Hepatocyte (in vitro differentiated cells): ENCODE data around the gene ITPKB. TPM values are rescaled to one million over a fixed set of nuclear protein-coding genes. Genes with fewer than 3 reads are reported as not detected.

ENCODE experiments used
- DNase-seq: peaks from one replicate; pipeline ENCODE4 v3.0.0-alpha.2; 2016; ENCODE audit warnings: low spot score
- H2AFZ ChIP-seq: fragments of 200-600 bp; sonication (generic); 2 replicates; pipeline ENCODE4 v1.6.0; 2016; ENCODE audit warnings: antibody characterized with exemption, mild to moderate bottlenecking
- H3K27ac ChIP-seq: fragments of 200-600 bp; sonication (generic); 2 replicates; pipeline ENCODE4 v1.5.1; 2016; ENCODE audit warnings: mild to moderate bottlenecking
- H3K27me3 ChIP-seq: fragments of 200-600 bp; sonication (generic); 2 replicates; pipeline ENCODE4 v1.6.1; 2016
- H3K36me3 ChIP-seq: fragments of 200-600 bp; sonication (generic); replicated peaks from 2 replicates; pipeline ENCODE4 v1.5.1; 2016; ENCODE audit warnings: low read depth; ENCODE audit not compliant: insufficient read depth
- H3K4me1 ChIP-seq: fragments of 200-600 bp; sonication (generic); 2 replicates; pipeline ENCODE4 v1.5.1; 2016; ENCODE audit warnings: mild to moderate bottlenecking, moderate library complexity; ENCODE audit not compliant: insufficient read depth
- H3K4me2 ChIP-seq: fragments of 200-600 bp; sonication (generic); 2 replicates; pipeline ENCODE4 v1.6.0; 2016
- H3K4me3 ChIP-seq: fragments of 200-600 bp; sonication (generic); 2 replicates; pipeline ENCODE4 v1.5.1; 2016; ENCODE audit warnings: mild to moderate bottlenecking
- H3K79me2 ChIP-seq: fragments of 200-600 bp; sonication (generic); 2 replicates; pipeline ENCODE4 v1.6.0; 2017; ENCODE audit warnings: mild to moderate bottlenecking
- H3K9me2 ChIP-seq: fragments of 200-600 bp; sonication (generic); replicated peaks from 2 replicates; pipeline ENCODE4 v1.6.0; 2017; ENCODE audit warnings: mild to moderate bottlenecking; ENCODE audit not compliant: insufficient read depth
- H3K9me3 ChIP-seq: fragments of 200-600 bp; sonication (generic); 2 replicates; pipeline ENCODE4 v1.5.1; 2016; ENCODE audit warnings: low read depth, mild to moderate bottlenecking
- H4K20me1 ChIP-seq: fragments of 200-600 bp; sonication (generic); 2 replicates; pipeline ENCODE4 v1.6.0; 2016; ENCODE audit warnings: mild to moderate bottlenecking; ENCODE audit not compliant: insufficient read depth, poor library complexity, severe bottlenecking
- EZH2 ChIP-seq: fragments of 200-600 bp; sonication (generic); IDR thresholded peaks from 2 replicates; pipeline ENCODE4 v1.6.1; 2016; ENCODE audit warnings: antibody characterized with exemption, mild to moderate bottlenecking, borderline replicate concordance
- EZH2phosphoT487 ChIP-seq: fragments of 200-600 bp; sonication (generic); IDR thresholded peaks from one replicate; pipeline ENCODE4 v1.6.1; 2018; ENCODE audit warnings: antibody characterized with exemption, mild to moderate bottlenecking, low read depth, moderate library complexity; ENCODE audit not compliant: unreplicated experiment, severe bottlenecking
- WGBS: methylation state at CpG from one replicate; pipeline ENCODE4 v1.1.6; 2016; ENCODE audit warnings: low lambda C conversion rate; ENCODE audit errors: missing lambda C conversion rate; 5-methylcytosine and 5-hydroxymethylcytosine counted together
- polyA plus RNA-seq: library from polyadenylated mRNA; unstranded; fragments of >200 nt; fragmentation: Nextera tagmentation; extraction: Ambion mirVana; gene quantifications from 2 replicates; pipeline ENCODE4 v1.2.1, GENCODE V29; 2016
- total RNA-seq: library from RNA; depleted of rRNA; stranded (reverse); fragments of >200 nt; gene quantifications from 2 replicates; pipeline ENCODE4 v1.2.3, GENCODE V29; 2014
- TF ChIP-seq, protein P1 (sequence below): fragments of 200-600 bp; sonication (generic); IDR thresholded peaks from 2 replicates; pipeline ENCODE4 v1.5.1; 2016; ENCODE audit warnings: antibody characterized with exemption, mild to moderate bottlenecking; ENCODE audit not compliant: poor library complexity

The ITPKB gene
- total and polyA plus RNA-seq, 2 experiments from 2014 or later: 11.0 to 13.8 TPM

GRCh38 chr1:226654046-226654667 is 84.9 kb downstream of the ITPKB start:
- H3K4me2 ChIP-seq: peak overlapping the region; percentile 22

GRCh38 chr1:226653311-226653921 is 85.7 kb downstream of the ITPKB start:
- DNase-seq: no peak
- Histone ChIP-seq H3K27me3 (no peaks in the 10 kb centered on the region), H3K36me3 (no peaks in the 10 kb centered on the region), H3K27ac (no peak overlapping the region), H3K4me1 (peaks cover 15% of the 10 kb centered on the region), H3K9me2 (no peaks in the 10 kb centered on the region), H4K20me1 (no peaks in the 10 kb centered on the region), H3K4me2 (no peak overlapping the region), H2AFZ (no peak overlapping the region), H3K4me3 (no peak overlapping the region), H3K79me2 (no peaks in the 10 kb centered on the region), H3K9me3 (no peaks in the 10 kb centered on the region)
- TF ChIP-seq EZH2phosphoT487 (no peak), EZH2 (no peak)
- TF ChIP-seq, protein P1, sequence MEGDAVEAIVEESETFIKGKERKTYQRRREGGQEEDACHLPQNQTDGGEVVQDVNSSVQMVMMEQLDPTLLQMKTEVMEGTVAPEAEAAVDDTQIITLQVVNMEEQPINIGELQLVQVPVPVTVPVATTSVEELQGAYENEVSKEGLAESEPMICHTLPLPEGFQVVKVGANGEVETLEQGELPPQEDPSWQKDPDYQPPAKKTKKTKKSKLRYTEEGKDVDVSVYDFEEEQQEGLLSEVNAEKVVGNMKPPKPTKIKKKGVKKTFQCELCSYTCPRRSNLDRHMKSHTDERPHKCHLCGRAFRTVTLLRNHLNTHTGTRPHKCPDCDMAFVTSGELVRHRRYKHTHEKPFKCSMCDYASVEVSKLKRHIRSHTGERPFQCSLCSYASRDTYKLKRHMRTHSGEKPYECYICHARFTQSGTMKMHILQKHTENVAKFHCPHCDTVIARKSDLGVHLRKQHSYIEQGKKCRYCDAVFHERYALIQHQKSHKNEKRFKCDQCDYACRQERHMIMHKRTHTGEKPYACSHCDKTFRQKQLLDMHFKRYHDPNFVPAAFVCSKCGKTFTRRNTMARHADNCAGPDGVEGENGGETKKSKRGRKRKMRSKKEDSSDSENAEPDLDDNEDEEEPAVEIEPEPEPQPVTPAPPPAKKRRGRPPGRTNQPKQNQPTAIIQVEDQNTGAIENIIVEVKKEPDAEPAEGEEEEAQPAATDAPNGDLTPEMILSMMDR: no peak
- 87% methylated on average over 11 of the region's 11 CpGs for WGBS

More at GRCh38 chr1:226654046-226654667, 84.9 kb downstream of the ITPKB start:
- Histone ChIP-seq H2AFZ (no peak overlapping the region), H3K27ac (peak overlapping the region; percentile 54), H3K79me2 (no peaks in the 10 kb centered on the region), H3K27me3 (no peaks in the 10 kb centered on the region), H3K9me2 (no peaks in the 10 kb centered on the region), H3K9me3 (no peaks in the 10 kb centered on the region), H3K4me3 (no peak overlapping the region), H3K36me3 (no peaks in the 10 kb centered on the region), H3K4me1 (peaks cover 15% of the 10 kb centered on the region), H4K20me1 (no peaks in the 10 kb centered on the region)
- DNase-seq: peak; percentile 34
- WGBS: 38% methylated on average over 8 of the region's 8 CpGs
- no peak for TF ChIP-seq EZH2phosphoT487
- TF ChIP-seq, protein P1: no peak
- no peak for TF ChIP-seq EZH2

GRCh38 chr1:226652613-226653012 is 86.5 kb downstream of the ITPKB start:
- 94% methylated on average over 6 of the region's 6 CpGs for WGBS
- H3K27ac ChIP-seq: no peak overlapping the region
- no peaks in the 10 kb centered on the region for H3K36me3 ChIP-seq
- H3K4me3 ChIP-seq: no peak overlapping the region
- H3K4me1 ChIP-seq: peaks cover 15% of the 10 kb centered on the region
- no peak overlapping the region for H3K4me2 ChIP-seq
- no peaks in the 10 kb centered on the region for H3K9me2 ChIP-seq
- DNase-seq: no peak
- H3K79me2 ChIP-seq: no peaks in the 10 kb centered on the region
- TF ChIP-seq, protein P1: no peak
- TF ChIP-seq EZH2phosphoT487: no peak
- TF ChIP-seq EZH2: no peak
- no peak overlapping the region for H2AFZ ChIP-seq
- no peaks in the 10 kb centered on the region for H3K9me3 ChIP-seq
- H3K27me3 ChIP-seq: no peaks in the 10 kb centered on the region
- H4K20me1 ChIP-seq: no peaks in the 10 kb centered on the region
